K562 (cell line): ENCODE data around the gene CEP290. TPM values are rescaled to one million over a fixed set of nuclear protein-coding genes. Genes with fewer than 3 reads are reported as not detected.

Experiments used
- ARNT ChIP-seq, 2 experiments: fragments of 450-650 bp; IDR thresholded peaks; 2 replicates each; pipeline ENCODE4 v1.6.1; 2016; ENCODE audit warnings: mild to moderate bottlenecking in 1 of 2
- CEBPB ChIP-seq: fragments of 450-650 bp; IDR thresholded peaks from 2 replicates; pipeline ENCODE4 v1.6.1; 2016; ENCODE audit warnings: missing genetic modification characterization, missing compliant biosample characterization
- CHD1 ChIP-seq: fragments of 200-600 bp; sonication (generic); IDR thresholded peaks from one replicate; pipeline ENCODE4 v1.6.1; 2012; ENCODE audit warnings: mild to moderate bottlenecking, moderate library complexity, low read length, inconsistent platforms
- CXXC5 ChIP-seq: fragments of 250-450 bp; sonication (Bioruptor Pico); IDR thresholded peaks from 2 replicates; pipeline ENCODE4 v1.8.0; 2022; ENCODE audit warnings: inconsistent platforms, mild to moderate bottlenecking, moderate library complexity
- EGR1 ChIP-seq: fragments of 450-650 bp; conservative IDR thresholded peaks from 2 replicates; pipeline ENCODE4 v1.6.1; 2017; ENCODE audit warnings: mild to moderate bottlenecking
- ETV6 ChIP-seq, 3 experiments: fragments of 150-350 bp in 1 of 3; sonication (generic) in 1 of 3; formaldehyde crosslinking in 1 of 3; IDR thresholded peaks; 2 replicates each; pipeline versions ENCODE4 v1.6.1 to v1.8.0; 2014 to 2022; ENCODE audit warnings: borderline replicate concordance in 2 of 3, low read depth in 2 of 3, antibody characterized with exemption in 1 of 3, low read length in 1 of 3, mild to moderate bottlenecking in 1 of 3, missing genetic modification reagents in 1 of 3
- FOS ChIP-seq: IDR thresholded peaks from 3 replicates; pipeline ENCODE4 v1.6.1; 2011; ENCODE audit not compliant: insufficient read length; ENCODE audit errors: extremely low read depth
- GTF2A2 ChIP-seq: IDR thresholded peaks from 2 replicates; pipeline ENCODE4 v1.6.1; 2016; ENCODE audit warnings: mild to moderate bottlenecking, missing genetic modification characterization, missing compliant biosample characterization
- HMG20A ChIP-seq: fragments of 450-650 bp; formaldehyde crosslinking; conservative IDR thresholded peaks from 2 replicates; pipeline ENCODE4 v1.4.0; 2020; ENCODE audit warnings: mild to moderate bottlenecking, mixed read lengths
- KAT7 ChIP-seq: sonication (generic); formaldehyde crosslinking; IDR thresholded peaks from 2 replicates; pipeline ENCODE4 v1.8.0; 2022; ENCODE audit warnings: missing genetic modification reagents, mild to moderate bottlenecking, borderline replicate concordance
- MXI1 ChIP-seq: IDR thresholded peaks from 2 replicates; pipeline ENCODE4 v1.6.1; 2011; ENCODE audit warnings: low read depth, mild to moderate bottlenecking, improper control_type of control experiment, low read length
- PTRF ChIP-seq: fragments of 450-650 bp; IDR thresholded peaks from 2 replicates; pipeline ENCODE4 v1.6.1; 2016; ENCODE audit warnings: mild to moderate bottlenecking, missing genetic modification characterization, missing compliant biosample characterization
- RNF2 ChIP-seq: sonication (generic); IDR thresholded peaks from 2 replicates; pipeline ENCODE4 v1.6.1; 2016
- TCF7L2 ChIP-seq: fragments of 150-350 bp; IDR thresholded peaks from 2 replicates; pipeline ENCODE4 v1.6.1; 2016; ENCODE audit warnings: low read depth, mild to moderate bottlenecking, low read length, moderate library complexity
- THRAP3 ChIP-seq: fragments of 450-650 bp; IDR thresholded peaks from 2 replicates; pipeline ENCODE4 v1.6.1; 2016; ENCODE audit warnings: mild to moderate bottlenecking, inconsistent platforms, borderline replicate concordance
- ZFPM2 ChIP-seq: fragments of 250-450 bp; sonication (Bioruptor Pico); IDR thresholded peaks from 2 replicates; pipeline ENCODE4 v1.5.1; 2022; ENCODE audit warnings: mild to moderate bottlenecking
- ZNF347 ChIP-seq: fragments of 450-650 bp; formaldehyde crosslinking; IDR thresholded peaks from 2 replicates; pipeline ENCODE4 v1.4.0; 2020; ENCODE audit warnings: low read depth, mild to moderate bottlenecking, moderate library complexity
- ZNF668 ChIP-seq: fragments of 250-450 bp; sonication (Bioruptor Pico); IDR thresholded peaks from 2 replicates; pipeline ENCODE4 v1.8.0; 2022; ENCODE audit warnings: mild to moderate bottlenecking, inconsistent platforms
- ZNF717 ChIP-seq: fragments of 250-450 bp; sonication (Bioruptor Pico); IDR thresholded peaks from 2 replicates; pipeline ENCODE4 v1.5.0; 2021
- polyA plus RNA-seq, 8 experiments: library from polyadenylated mRNA; depleted of rRNA in 4 of 8; stranded (reverse) in 5 of 8; unstranded in 3 of 8; fragments of >200 nt; fragmentation: Nextera tagmentation in 2 of 8; fragmentation: Illumina TruSeq in 1 of 8; extraction: Ambion mirVana in 2 of 8; extraction: Trizol in 1 of 8; gene quantifications; 2 replicates each; pipeline versions ENCODE4 v1.2.1 to v1.2.3, GENCODE V29; 2011 to 2014; ENCODE audit warnings: inconsistent platforms in 1 of 8, missing spikeins in 1 of 8
- total RNA-seq, 7 experiments: library from RNA; depleted of rRNA in 6 of 7; stranded (reverse); fragments of >200 nt in 6 of 7; fragmentation: Illumina TruSeq in 2 of 7; extraction: Trizol in 2 of 7; gene quantifications; 2 replicates each; pipeline versions ENCODE4 v1.2.1 to v1.2.3, GENCODE V29; 2011 to 2021; ENCODE audit warnings: low replicate concordance in 1 of 7
- TF ChIP-seq, protein P1 (sequence below): fragments of 250-450 bp; sonication (Bioruptor Pico); IDR thresholded peaks from 2 replicates; pipeline ENCODE4 v1.5.0; 2020; ENCODE audit warnings: mild to moderate bottlenecking
- TF ChIP-seq, protein P2 (sequence below): fragments of 450-650 bp; formaldehyde crosslinking; IDR thresholded peaks from 2 replicates; pipeline ENCODE4 v1.4.0; 2022; ENCODE audit warnings: mild to moderate bottlenecking, moderate library complexity
- TF ChIP-seq, protein P3 (sequence below): fragments of 250-450 bp; sonication (Bioruptor Pico); IDR thresholded peaks from 2 replicates; pipeline ENCODE4 v1.4.0; 2020; ENCODE audit warnings: mild to moderate bottlenecking
- TF ChIP-seq, protein P4 (sequence below): fragments of 450-650 bp; formaldehyde crosslinking; IDR thresholded peaks from 2 replicates; pipeline ENCODE4 v1.4.0; 2020; ENCODE audit warnings: mild to moderate bottlenecking, moderate library complexity

CEP290 gene
- total and polyA plus RNA-seq, 9 of the 15 experiments (the other 6 are each of a cell fraction or from before 2014, with no cell fraction given) = 7.2 to 19.4 (median 18.1) TPM

DNA sequence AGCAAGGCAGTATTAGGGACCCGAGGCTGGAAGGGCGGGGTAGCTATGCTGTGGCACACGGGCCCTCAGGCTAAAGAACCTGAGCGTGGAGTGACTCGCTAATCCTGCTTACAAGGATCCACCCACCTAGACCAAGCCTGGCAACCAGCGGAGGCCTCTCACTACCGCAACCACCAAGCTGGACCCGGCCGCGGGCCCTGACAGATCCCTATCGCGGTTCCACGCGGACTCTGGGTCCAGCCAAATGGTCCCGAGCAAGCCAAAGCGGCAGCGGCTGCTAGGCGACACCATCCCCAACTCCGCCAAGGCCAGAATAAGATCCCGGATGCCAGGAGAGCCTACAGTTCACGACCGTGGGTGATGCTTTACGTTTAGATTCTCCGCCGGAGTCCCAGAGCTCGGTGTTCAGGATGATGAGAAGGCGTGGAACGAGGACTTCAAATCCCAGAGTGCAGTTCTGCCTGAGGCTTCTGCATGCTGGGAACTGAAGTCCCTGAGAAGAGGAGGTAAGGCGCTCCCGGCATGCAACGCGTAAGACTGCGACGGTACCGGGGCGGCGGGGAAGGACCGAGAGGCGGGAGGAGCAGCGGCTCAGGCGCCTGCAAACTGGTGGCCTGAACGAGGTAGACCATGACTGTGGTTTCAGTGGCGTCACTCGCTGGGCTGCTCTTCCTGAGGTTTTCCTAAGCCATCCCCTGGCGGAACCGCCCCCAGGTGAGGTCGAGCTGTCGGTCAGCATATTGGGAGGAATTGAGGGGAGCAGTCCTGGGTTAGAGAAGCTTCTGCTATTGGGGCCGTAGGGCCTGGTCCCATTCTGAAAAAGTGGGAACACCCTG lies at the start of gene CEP290, which contains the start of gene TMTC3 (continued):
- TF ChIP-seq, protein P1, sequence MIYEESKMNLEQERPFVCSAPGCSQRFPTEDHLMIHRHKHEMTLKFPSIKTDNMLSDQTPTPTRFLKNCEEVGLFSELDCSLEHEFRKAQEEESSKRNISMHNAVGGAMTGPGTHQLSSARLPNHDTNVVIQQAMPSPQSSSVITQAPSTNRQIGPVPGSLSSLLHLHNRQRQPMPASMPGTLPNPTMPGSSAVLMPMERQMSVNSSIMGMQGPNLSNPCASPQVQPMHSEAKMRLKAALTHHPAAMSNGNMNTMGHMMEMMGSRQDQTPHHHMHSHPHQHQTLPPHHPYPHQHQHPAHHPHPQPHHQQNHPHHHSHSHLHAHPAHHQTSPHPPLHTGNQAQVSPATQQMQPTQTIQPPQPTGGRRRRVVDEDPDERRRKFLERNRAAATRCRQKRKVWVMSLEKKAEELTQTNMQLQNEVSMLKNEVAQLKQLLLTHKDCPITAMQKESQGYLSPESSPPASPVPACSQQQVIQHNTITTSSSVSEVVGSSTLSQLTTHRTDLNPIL (CRISPR knock-in tag) = no peak
- TF ChIP-seq HMG20A (CRISPR knock-in tag) = no peak
- no peak for TF ChIP-seq ZFPM2 (CRISPR knock-in tag)
- TF ChIP-seq, protein P2, sequence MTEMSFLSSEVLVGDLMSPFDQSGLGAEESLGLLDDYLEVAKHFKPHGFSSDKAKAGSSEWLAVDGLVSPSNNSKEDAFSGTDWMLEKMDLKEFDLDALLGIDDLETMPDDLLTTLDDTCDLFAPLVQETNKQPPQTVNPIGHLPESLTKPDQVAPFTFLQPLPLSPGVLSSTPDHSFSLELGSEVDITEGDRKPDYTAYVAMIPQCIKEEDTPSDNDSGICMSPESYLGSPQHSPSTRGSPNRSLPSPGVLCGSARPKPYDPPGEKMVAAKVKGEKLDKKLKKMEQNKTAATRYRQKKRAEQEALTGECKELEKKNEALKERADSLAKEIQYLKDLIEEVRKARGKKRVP (CRISPR knock-in tag) = peak; percentile 64; the same call in 1 of the 2 replicates
- TF ChIP-seq ETV6 (IDR thresholded peaks at IDR 0.05; ENCODE audit: borderline replicate concordance in 1 of 2, low read depth in 2 of 2, low read length in 1 of 2) = no peak
- no peak for TF ChIP-seq ETV6 (CRISPR knock-in tag; IDR thresholded peaks at IDR 0.05; ENCODE audit: borderline replicate concordance)
- TF ChIP-seq RNF2 = no peak; the same call in none of the 2 replicates
- TF ChIP-seq, protein P3, sequence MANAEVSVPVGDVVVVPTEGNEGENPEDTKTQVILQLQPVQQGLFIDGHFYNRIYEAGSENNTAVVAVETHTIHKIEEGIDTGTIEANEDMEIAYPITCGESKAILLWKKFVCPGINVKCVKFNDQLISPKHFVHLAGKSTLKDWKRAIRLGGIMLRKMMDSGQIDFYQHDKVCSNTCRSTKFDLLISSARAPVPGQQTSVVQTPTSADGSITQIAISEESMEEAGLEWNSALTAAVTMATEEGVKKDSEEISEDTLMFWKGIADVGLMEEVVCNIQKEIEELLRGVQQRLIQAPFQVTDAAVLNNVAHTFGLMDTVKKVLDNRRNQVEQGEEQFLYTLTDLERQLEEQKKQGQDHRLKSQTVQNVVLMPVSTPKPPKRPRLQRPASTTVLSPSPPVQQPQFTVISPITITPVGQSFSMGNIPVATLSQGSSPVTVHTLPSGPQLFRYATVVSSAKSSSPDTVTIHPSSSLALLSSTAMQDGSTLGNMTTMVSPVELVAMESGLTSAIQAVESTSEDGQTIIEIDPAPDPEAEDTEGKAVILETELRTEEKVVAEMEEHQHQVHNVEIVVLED (CRISPR knock-in tag) = peak; percentile 59; the same call in 1 of the 2 replicates
- TF ChIP-seq THRAP3 = no peak
- no peak for TF ChIP-seq ZNF717 (CRISPR knock-in tag)
- TF ChIP-seq FOS = peak; percentile 24
- TF ChIP-seq TCF7L2 = no peak
- TF ChIP-seq, protein P4, sequence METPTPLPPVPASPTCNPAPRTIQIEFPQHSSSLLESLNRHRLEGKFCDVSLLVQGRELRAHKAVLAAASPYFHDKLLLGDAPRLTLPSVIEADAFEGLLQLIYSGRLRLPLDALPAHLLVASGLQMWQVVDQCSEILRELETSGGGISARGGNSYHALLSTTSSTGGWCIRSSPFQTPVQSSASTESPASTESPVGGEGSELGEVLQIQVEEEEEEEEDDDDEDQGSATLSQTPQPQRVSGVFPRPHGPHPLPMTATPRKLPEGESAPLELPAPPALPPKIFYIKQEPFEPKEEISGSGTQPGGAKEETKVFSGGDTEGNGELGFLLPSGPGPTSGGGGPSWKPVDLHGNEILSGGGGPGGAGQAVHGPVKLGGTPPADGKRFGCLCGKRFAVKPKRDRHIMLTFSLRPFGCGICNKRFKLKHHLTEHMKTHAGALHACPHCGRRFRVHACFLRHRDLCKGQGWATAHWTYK (CRISPR knock-in tag) = 0 out of 2 replicates have a peak, but pooled peaks have one; percentile 20
- no peak for TF ChIP-seq GTF2A2 (tag)
- no peak for TF ChIP-seq PTRF
- TF ChIP-seq CEBPB (tag) = no peak
- peak in 1 of 2 experiments; percentile 72; a peak in 1 of 4 replicates for TF ChIP-seq ARNT (IDR thresholded peaks at IDR 0.05)
- peak; percentile 66 for TF ChIP-seq CXXC5
- TF ChIP-seq MXI1 = no peak; the same call in none of the 2 replicates
- no peak for TF ChIP-seq ZNF668 (CRISPR knock-in tag)
- TF ChIP-seq EGR1 = peak; percentile 78
- no peak for TF ChIP-seq CHD1
- TF ChIP-seq KAT7 (CRISPR knock-in tag) = no peak
- TF ChIP-seq ZNF347 = no peak
